HL-60 (cell line): ENCODE measurements around the gene PDPN.

Experiments
- DNase-seq, 2 experiments: peaks; one replicate each; pipeline ENCODE4 v3.0.0-alpha.2; 2010 to 2020; ENCODE audit warnings: low read depth in 1 of 2, low spot score in 1 of 2
- H3K27ac ChIP-seq: fragments of 250-450 bp; sonication (Bioruptor Pico); replicated peaks from 2 replicates; pipeline ENCODE4 v1.5.1; 2020; ENCODE audit warnings: mild to moderate bottlenecking, moderate library complexity
- H3K27me3 ChIP-seq: fragments of 250-450 bp; sonication (Bioruptor Pico); 2 replicates; pipeline ENCODE4 v1.5.1; 2021; ENCODE audit warnings: mild to moderate bottlenecking, moderate library complexity; ENCODE audit not compliant: insufficient read depth, poor library complexity, severe bottlenecking
- H3K4me3 ChIP-seq: replicated peaks from 2 replicates; pipeline ENCODE4 v1.5.1; 2011; ENCODE audit warnings: mild to moderate bottlenecking, control low read depth, low read length; ENCODE audit not compliant: insufficient read depth
- CTCF ChIP-seq: IDR thresholded peaks from one replicate; pipeline ENCODE4 v1.5.1; 2011; ENCODE audit warnings: low read length, control low read depth, inconsistent platforms; ENCODE audit not compliant: insufficient read depth
- GABPA ChIP-seq: IDR thresholded peaks from 2 replicates; pipeline ENCODE4 v1.6.1; 2012; ENCODE audit warnings: low read depth
- POLR2AphosphoS5 ChIP-seq: IDR thresholded peaks from 2 replicates; pipeline ENCODE4 v1.6.1; 2012; ENCODE audit warnings: low read depth
- REST ChIP-seq: IDR thresholded peaks from 2 replicates; pipeline ENCODE4 v1.6.1; 2012; ENCODE audit warnings: low read depth; ENCODE audit not compliant: insufficient replicate concordance
- SPI1 ChIP-seq: IDR thresholded peaks from 2 replicates; pipeline ENCODE4 v1.6.1; 2012; ENCODE audit warnings: low read depth, mild to moderate bottlenecking, borderline replicate concordance

The PDPN gene

GRCh38 chr1:13597166-13597565, 13.5 kb downstream of the PDPN start:
- TF ChIP-seq POLR2AphosphoS5 (no peak), GABPA (no peak), CTCF (no peak), REST (no peak), SPI1 (no peak)
- DNase-seq: no peak
- no peaks in the 10 kb centered on the region for H3K27me3 ChIP-seq
- no peak overlapping the region for H3K27ac ChIP-seq
- no peak overlapping the region for H3K4me3 ChIP-seq

- no peak overlapping the region for H3K4me3 ChIP-seq
- TF ChIP-seq POLR2AphosphoS5 (no peak), SPI1 (no peak), REST (no peak), GABPA (no peak), CTCF (no peak)
- no peak for DNase-seq
Measured at GRCh38 chr1:13600762-13601453, 17.3 kb downstream of the PDPN start.

GRCh38 chr1:13604176-13604575, 20.5 kb downstream of the PDPN start:
- no peak for DNase-seq
- Histone ChIP-seq H3K27ac (no peak overlapping the region), H3K4me3 (no peak overlapping the region), H3K27me3 (no peaks in the 10 kb centered on the region)
- TF ChIP-seq GABPA (no peak), CTCF (no peak), REST (no peak), SPI1 (no peak), POLR2AphosphoS5 (no peak)

More at GRCh38 chr1:13600762-13601453, 17.3 kb downstream of the PDPN start:
- Histone ChIP-seq H3K27me3 (no peaks in the 10 kb centered on the region), H3K27ac (no peak overlapping the region)
